Keratinocyte (primary cell): Measurements from ENCODE around the gene ATP2A3.

Source experiments
- CTCF ChIP-seq, 3 experiments: IDR thresholded peaks in 1 of 3; conservative IDR thresholded peaks in 1 of 3; optimal IDR thresholded peaks in 1 of 3; 2 replicates in 2 of 3; 3 replicates in 1 of 3; pipeline versions ENCODE3 to v1.5.1; 2011; ENCODE audit warnings: low read length in 3 of 3, mild to moderate bottlenecking in 3 of 3, moderate library complexity in 2 of 3, control low read depth in 1 of 3, inconsistent platforms in 1 of 3; ENCODE audit not compliant: insufficient read depth in 2 of 3; ENCODE audit errors: extremely low read depth in 1 of 3
- EZH2 ChIP-seq: IDR thresholded peaks from one replicate; pipeline ENCODE4 v1.6.1; 2012; ENCODE audit warnings: inconsistent platforms, mild to moderate bottlenecking, low read length, moderate library complexity

- no peak for TF ChIP-seq CTCF (optimal IDR thresholded peaks at IDR 0.05 in 1 of 3, IDR thresholded peaks at IDR 0.05 in 1 of 3, conservative IDR thresholded peaks at IDR 0.05 in 1 of 3; ENCODE audit: extremely low read depth in 1 of 3, insufficient read depth in 2 of 3, low read length in 3 of 3)
- TF ChIP-seq EZH2, result no peak
Observed at GRCh38 chr17:3897731-3898130, 66.5 kb downstream of the ATP2A3 start.
